HG02840 (cell line): ENCODE results near the gene DUSP8.
"Not testable (repeated sequence)": the region's sequence is repeated elsewhere in the genome, so short reads cannot be mapped to it uniquely, and the experiment has no call there.

ENCODE experiments used
- ATAC-seq: cut with Tn5 transposase; IDR thresholded peaks from one replicate; pipeline ENCODE4 v1.9.1; 2021; ENCODE audit warnings: mild to moderate bottlenecking, moderate library complexity, moderate number of reproducible peaks; ENCODE audit not compliant: unreplicated experiment, low FRiP score

DUSP8 gene

GRCh38 chr11:1589191-1589963 lies 17.3 kb upstream of the DUSP8 start:
- not testable (repeated sequence) for ATAC-seq

- no peak for ATAC-seq
Measured at GRCh38 chr11:1586699-1587098, 14.6 kb upstream of the DUSP8 start.

GRCh38 chr11:1584661-1585370 lies 12.7 kb upstream of the DUSP8 start, which contains the start of gene KRTAP5-1:
Gene KRTAP5-1, minus strand, starts transcription at chr11:1585283. Its CDS starts 34 bp downstream, at chr11:1585249.
- ATAC-seq, result not testable (repeated sequence)

GRCh38 chr11:1582909-1583308 lies 10.8 kb upstream of the DUSP8 start:
- not testable (repeated sequence) for ATAC-seq

- no peak for ATAC-seq
Measured at GRCh38 chr11:1581976-1582375, 9.9 kb upstream of the DUSP8 start.

- no peak for ATAC-seq
Measured at GRCh38 chr11:1576825-1577224, 4.8 kb upstream of the DUSP8 start.

- ATAC-seq, result not testable (repeated sequence)
Measured at GRCh38 chr11:1575756-1576155, 3.7 kb upstream of the DUSP8 start.

GRCh38 chr11:1574933-1575242 lies 2.8 kb upstream of the DUSP8 start:
- no peak for ATAC-seq

GRCh38 chr11:1574238-1574932 lies 2.3 kb upstream of the DUSP8 start:
- no peak for ATAC-seq

- no peak for ATAC-seq
Measured at GRCh38 chr11:1573903-1574237, 1.8 kb upstream of the DUSP8 start.

GRCh38 chr11:1573077-1573902 lies 1.2 kb upstream of the DUSP8 start:
- ATAC-seq, result no peak

- no peak for ATAC-seq
Measured at GRCh38 chr11:1571760-1572196, 293 bp downstream of the DUSP8 start.

GRCh38 chr11:1570896-1571759 lies 943 bp downstream of the DUSP8 start:
- no peak for ATAC-seq

- ATAC-seq, result no peak
Measured at GRCh38 chr11:1570531-1570895, 1.6 kb downstream of the DUSP8 start.

GRCh38 chr11:1570001-1570453 lies 2.0 kb downstream of the DUSP8 start:
- ATAC-seq, result no peak

- no peak for ATAC-seq
Measured at GRCh38 chr11:1569251-1569780, 2.8 kb downstream of the DUSP8 start.

GRCh38 chr11:1568441-1568911 lies 3.6 kb downstream of the DUSP8 start:
- no peak for ATAC-seq

GRCh38 chr11:1567721-1568100 lies 4.4 kb downstream of the DUSP8 start:
- no peak for ATAC-seq

GRCh38 chr11:1567052-1567720 lies 4.9 kb downstream of the DUSP8 start:
- ATAC-seq, result no peak
